GM19397 (cell line): ENCODE results near the gene RAET1G.
"Not testable (repeated sequence)": the region's sequence is repeated elsewhere in the genome, so short reads cannot be mapped to it uniquely, and the experiment has no call there.

ENCODE experiments used
- ATAC-seq: cut with Tn5 transposase; IDR thresholded peaks from one replicate; pipeline ENCODE4 v1.9.1; 2021; ENCODE audit warnings: mild to moderate bottlenecking, moderate library complexity; ENCODE audit not compliant: unreplicated experiment

Gene RAET1G

DNA sequence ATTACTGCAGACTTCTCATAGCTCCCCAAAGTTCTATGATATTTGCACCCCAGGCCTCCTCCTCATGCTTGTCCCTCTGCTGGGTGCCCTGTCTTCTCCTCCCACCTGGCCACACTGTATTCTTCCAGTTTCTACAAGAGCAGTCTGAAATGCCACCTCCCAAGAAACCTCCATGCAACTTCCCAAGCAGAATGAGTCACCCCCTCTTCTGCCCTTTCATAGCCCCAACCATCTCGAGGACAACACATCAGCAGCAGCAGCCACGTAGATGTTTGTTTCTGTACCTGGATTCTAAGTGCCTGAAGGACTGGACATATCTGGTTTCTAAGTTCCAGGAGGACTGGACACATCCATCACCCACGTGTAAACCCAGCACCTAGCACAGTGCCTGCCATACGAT, 12.3 kb upstream of the RAET1G start:
- no peak for ATAC-seq

DNA sequence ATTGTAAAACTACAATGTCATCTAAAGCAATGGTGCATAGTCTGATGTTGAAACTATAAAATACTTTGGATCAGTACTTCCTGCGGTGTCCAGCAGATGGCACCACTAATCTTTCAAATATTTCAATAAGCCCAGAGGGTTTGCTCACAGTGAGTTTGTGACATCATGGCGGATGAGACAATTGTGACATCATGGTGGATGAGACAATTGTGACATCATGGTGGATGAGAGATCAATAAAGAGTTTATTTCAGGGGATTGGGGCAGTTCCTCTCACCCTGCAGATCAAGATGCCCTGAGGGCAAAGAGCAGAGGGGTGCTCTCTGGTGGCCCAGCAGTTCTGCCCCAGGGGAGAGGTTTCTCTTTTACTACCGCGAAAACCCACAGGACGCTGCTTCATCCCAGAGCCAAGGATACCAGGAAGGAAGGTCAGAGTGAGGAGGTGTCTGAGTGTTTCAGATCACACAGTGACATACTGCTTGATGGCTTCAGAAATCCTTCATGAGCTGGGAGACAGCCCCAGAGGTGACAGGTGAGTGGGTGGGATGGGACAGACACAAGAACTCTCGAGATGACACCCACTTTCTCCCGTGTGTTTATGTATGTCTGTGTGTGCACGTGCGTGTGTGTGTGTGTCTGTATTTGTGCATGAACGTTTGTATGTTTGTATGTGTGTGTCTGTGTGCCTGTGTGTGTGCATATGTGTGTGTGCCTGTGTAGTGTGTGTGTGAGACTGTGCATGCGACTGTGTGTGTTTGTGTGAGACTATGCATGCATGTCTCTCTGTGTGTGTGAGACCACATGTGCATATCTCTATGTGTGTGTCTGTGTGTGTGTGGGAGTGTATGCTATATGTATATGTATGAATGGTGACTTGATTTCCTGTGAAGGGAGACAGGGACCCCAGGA, 11.6 kb upstream of the RAET1G start:
- no peak for ATAC-seq

DNA sequence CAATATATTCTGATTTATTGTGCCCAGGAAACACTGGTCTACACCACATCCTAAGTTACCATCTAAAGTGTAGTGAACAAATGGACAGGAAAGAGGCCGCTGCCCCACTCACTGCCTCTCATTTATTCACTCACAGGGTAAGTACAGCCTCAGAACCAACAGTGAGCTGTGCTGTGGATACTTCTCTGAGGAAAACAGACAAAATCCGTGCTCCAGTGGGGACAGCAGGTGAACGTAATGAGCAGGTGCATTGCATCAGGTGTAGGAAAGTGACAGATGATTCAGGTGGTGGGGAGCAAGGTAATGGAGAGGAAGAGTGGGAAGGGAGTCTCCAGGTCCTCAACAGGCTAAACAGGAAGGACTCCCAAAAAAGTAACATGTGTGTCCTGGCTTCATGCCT, 10.5 kb upstream of the RAET1G start:
- no peak for ATAC-seq

DNA sequence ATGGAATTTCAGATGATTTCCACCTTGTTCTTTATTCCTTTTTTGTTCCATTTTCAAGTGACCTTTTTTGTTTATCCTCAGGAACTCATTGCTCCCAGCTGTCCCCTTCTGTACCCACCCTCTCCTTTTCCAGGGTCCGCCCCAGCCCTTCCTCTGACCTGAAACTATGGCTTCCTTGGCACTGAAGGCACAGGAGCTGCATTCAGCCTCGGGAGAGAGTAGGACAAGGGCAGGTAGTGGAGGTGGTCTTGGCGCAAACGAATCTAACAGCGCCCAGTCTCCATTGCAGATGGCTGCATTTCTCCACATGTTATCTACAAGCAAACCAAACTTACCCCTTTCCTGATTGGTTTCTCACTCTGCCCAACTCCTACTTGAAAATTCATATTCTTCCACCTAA, 10.1 kb upstream of the RAET1G start:
- no peak for ATAC-seq

GRCh38 chr6:149931501-149931900, 8.6 kb upstream of the RAET1G start:
- ATAC-seq, result no peak

DNA sequence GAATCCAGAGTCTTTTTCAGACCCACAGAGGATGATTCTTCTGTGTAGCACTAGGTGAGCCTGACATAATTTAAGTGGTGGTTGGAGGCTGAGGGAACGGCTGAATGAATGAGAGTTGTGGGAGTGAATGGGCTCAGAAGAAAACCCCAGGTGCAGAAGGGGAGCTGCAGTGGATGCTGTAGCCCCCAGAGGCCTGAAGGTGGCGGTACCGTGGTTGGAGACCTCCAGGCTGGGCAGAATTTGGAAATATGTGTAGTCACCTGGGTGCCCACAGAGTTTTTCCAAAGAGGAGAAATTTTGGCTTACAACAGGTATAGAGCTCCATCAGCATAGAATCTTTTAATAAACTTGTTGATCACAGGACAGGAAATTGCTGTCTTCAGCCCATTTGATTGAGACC, 6.5 kb upstream of the RAET1G start:
- ATAC-seq, result no peak

DNA sequence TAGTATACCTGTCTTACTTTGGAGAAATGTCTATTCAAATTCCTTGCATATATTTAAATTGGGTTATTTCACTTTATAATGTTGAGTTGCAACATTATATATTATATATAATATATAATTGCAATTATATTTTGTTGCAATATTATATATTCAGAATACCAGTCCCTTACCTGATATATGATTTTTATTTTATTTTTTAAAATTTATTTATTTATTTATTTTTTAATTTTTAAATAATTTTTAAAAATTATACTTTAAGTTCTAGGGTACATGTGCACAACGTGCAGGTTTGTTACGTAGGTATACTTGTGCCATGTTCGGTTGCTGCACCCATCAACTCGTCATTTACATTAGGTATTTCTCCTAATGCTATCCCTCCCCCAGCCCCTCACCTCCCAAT, 4.1 kb upstream of the RAET1G start:
- not testable (repeated sequence) for ATAC-seq

DNA sequence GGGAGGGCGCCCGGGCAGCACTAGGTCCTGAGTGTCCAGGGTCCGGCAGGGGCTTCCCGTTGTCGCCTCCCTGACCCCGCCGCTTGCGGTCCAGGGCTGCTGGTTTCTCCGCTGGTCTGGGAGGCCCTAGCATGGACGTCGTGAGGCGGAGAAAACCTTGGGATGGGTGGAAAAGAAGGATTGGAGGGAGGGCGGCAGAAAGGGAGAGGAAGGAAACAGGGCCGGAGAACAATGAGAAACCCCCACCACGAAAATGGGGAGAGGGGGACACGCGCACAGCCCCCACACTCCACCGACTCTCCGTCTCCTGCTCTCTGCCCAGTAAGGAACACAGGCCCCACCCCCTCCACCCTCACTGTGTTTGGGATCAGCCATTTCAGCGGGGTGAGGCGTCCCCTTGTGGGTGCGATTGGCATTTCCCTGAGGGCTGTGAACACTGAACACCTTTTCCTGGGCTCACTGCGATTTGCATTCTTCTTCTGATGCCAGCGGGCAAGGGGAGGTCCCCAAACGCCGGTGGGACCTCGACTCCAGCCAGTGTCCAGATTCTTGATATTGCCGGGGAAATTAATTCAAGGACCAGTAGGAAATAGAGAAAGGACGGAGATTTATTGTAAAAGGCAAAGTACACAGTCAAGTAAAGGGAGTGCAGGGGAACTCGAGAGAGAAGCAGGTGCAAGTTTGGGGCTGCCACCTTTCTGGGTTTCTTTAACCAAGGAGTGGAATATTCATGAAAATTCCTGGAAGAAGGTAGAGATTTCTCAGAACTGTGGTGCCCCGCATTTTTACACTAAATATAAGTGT, 3.3 kb upstream of the RAET1G start:
- ATAC-seq, result no peak

DNA sequence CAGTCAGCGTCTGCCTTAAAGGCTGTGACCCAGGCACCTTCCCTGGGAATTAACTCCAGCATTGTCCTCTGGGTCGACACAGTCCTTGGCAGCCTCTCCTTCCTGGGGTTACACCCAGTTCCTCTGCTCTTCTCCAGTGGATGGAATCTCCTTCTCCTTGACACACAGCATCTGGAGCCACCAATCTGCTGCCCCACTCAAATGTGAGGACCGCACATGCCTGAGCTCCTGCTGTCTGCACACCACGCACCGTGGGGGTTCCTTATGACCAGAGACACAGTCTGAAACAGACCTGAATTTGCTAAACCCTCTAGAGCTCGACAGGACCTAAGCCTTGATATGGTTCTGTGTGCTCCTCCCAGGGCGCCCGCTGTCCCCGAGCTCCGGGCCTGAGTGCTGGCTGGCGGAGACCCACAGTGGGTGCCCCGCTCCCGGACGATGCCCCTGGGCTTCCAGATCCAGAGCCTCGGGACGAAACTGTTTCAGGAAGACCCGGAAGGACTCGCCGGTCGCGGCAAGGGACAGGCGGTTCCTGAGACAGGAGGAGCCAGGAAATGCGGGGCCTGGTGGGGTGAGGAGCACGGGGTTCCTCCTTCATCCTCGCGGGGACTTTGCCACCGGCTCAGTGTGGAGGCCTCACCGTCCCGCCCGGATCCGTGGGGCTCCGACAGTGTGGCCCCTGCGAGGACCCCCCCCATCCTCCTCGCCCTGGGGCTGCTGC, 2.5 kb upstream of the RAET1G start:
- ATAC-seq, result no peak

DNA sequence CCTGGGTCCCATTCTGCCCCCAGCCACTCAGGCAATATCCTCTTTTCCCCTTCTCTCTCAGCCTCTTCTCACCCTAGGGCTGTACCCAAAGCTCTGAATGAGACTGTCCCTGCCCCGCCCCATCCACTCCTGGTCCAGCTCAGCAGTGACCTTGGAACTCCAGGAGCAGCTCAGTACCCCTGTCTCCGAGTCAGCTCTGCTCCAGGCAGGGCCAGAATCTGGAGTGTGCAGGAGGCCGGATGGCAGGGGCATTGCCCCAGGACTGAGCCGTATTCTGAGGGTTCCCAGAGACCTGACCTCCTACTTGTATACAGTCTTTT, 2.0 kb upstream of the RAET1G start:
- ATAC-seq, result no peak

GRCh38 chr6:149924206-149924932, 1.4 kb upstream of the RAET1G start:
- no peak for ATAC-seq

- no peak for ATAC-seq
Observed at GRCh38 chr6:149923327-149923986, 536 bp upstream of the RAET1G start.

DNA sequence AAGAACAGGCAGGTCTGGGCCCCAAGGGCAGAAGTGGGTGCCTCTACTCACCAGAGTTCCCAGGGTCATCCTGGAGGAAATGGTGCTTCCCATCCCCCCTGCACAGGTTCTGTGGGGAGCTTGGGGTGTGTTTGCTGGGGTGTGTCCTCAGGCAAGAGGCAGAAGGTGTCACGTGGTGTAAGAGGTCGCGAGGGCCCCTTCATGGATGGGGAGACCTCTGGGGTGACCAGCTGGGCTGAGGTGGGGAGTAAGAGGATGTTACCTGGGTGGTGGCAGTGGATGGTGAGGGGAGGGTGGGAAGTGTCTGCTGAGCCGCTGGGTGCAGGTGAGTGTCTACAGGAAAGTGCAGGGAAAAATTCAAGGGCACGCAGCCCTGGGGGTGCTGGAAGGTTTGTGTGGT, 830 bp downstream of the RAET1G start:
- ATAC-seq, result not testable (repeated sequence)

- ATAC-seq, result no peak
Observed at GRCh38 chr6:149921361-149921760, 1.6 kb downstream of the RAET1G start.

DNA sequence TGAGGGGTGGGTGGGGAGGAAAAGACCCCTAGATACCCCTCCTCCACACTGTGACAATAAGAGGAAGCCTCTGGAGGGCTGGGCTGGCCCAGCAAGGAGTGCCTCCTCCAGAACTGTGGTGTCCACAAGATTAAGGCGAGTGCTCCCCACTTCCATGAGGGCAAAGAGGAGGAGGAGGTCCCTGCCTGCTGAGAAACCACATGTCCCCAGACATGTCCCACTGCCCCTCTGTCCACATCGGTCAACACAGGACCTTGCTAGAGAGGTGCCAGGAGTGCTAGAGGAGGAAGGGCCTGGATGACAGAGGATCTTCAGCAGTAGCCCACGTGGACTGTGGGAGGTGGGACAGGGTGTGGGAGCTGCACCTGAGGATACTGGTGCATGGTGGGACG, 3.1 kb downstream of the RAET1G start:
- no peak for ATAC-seq

DNA sequence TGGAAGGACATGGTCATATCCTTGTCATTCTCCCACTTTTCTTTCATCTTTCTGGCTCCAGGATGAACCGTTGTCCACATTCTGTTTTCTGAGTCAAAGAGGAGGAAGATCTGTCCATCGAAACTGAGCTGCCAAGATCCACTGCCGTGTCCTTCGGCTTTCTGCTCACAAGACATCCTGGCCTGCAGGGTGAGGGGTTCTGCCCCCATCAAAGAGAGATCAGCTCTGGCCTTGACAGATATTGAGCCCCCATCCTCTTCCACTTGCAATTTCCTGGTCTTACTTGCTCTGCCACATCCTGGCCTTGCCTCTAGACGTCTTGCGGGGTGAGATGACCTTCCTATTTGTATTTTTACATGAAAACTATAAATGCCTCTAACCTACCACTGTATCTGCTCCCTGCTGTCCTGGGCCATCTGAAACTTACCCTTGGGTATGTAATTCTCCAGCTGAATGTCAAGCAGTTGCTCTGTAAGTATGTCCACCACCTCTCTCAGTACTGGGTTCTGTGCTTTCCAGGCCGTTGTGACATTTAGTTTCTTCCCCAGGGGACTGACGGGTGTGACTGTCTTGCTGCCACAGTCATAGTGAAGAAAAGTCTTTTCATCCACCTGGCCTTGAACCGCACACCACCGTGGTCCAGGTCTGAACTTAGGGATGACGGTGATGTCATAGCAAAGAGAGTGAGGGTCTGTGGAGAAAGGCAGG, 3.6 kb downstream of the RAET1G start:
- not testable (repeated sequence) for ATAC-seq

DNA sequence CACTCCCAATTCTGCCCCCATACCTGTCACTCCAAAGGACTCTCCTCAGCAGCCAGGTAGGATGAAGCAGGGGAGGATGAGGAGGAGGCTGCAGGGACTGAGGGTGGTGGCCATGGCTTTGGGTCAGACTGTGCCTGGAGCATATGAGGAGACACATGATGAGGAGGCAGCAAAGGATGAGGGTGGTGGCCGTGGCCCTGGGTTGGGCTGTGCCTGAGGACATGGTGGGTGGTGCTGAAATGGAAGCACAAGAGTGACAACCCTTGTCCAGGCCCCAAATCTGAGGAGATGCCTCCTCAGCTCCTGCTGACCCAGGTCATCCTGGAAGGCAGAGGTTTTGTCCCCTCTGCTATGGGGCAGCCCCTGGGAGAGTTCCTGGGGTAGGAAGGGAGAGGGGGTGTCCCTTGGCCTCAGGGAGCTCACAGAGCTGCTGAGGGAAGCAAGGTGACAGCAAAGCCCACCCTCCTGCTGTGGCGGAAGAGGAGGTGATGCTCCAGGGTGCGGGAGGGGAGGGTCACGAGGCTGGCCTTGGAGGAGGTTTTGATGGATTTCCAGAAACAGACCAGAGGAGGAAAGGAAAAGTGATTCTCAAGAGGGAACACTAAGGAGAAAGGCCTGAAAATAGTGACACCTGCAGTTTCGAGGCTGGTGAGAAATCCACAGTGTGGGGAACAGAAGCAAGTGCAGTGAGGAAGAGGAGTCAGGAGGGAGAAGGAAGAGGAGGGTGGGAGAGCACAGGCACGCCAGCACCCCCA, 4.6 kb downstream of the RAET1G start:
- no peak for ATAC-seq

GRCh38 chr6:149917679-149918078, 5.2 kb downstream of the RAET1G start:
- ATAC-seq, result no peak
